ENCODE results near the gene NADSYN1. TPM values are rescaled to one million over a fixed set of nuclear protein-coding genes. Genes with fewer than 3 reads are reported as not detected.

NADSYN1 gene
- total RNA-seq, 4 donors from 2014 or later = 183 to 349 (median 294) TPM

DNA sequence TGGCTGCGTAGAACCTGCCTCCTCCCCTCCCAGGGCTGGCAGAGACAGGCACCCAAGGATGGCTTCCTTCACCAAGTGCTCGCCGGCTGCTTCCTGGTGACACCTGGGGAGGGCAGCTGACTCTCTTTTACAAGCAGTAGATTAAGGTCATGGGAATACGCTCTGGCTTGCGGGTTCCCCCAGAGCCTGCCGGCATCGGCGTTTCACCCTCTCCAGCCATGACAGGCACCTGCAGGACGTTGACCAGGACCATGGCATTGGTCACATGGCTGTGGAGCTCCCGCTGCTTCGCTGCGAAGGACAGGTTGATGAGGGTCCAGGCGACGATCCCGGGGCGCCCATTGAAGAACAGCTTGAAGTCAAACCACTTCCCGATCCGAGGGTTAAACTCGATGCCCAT is 14.4 kb upstream of the NADSYN1 start:
- no peak overlapping the region for H3K4me3 ChIP-seq
- H3K27ac ChIP-seq = no peak overlapping the region
- H3K4me1 ChIP-seq = peaks cover 0 to 10% (median 1%) of the 10 kb centered on the region in 4 donors
- no peak for DNase-seq
- no peaks in the 10 kb centered on the region for H3K9me3 ChIP-seq
- TF ChIP-seq POLR2A (IDR thresholded peaks at IDR 0.05) (no peak), CTCF (IDR thresholded peaks at IDR 0.05) (no peak)
- H3K36me3 ChIP-seq = peaks cover 0 to 78% (median 0%) of the 10 kb centered on the region in 3 donors
- H3K27me3 ChIP-seq = no peaks in the 10 kb centered on the region

DNA sequence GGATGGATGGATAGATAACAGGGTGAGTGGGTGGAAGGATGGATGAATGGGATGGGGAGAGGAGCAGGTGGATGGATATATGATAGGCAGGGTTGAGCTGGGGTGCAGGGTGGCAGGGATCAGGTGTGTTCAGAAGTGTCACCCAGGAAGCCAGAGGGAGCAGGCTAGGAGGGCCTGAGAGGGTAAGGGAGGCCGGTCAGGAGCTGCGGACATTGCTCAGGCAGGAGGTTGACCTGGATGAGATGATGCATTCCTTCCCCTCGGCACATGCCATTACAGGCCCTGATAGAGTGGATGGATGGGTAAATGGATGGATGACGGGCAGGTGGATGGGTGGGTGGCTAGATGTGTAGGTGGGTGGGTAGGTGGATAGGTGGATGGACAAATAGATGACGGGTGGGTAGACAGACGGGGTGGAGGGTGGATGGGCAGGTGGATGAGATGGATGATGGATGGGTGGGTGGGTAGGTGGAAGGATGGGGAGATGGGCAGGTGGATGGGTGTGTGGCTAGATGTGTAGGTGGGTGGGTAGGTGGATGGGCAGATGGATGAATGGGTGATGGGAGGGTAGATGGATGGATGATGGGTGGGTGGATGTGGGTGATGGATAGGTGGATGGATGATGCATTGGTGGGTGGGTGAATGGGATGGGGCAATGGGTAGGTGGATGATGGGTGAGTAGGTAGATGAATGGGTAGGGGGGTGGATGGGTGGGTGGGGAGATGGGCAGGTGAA is 12.8 kb upstream of the NADSYN1 start:
- no peak for DNase-seq
- H3K4me3 ChIP-seq = no peak overlapping the region
- no peak overlapping the region for H3K27ac ChIP-seq
- peaks cover 0 to 85% (median 0%) of the 10 kb centered on the region in 3 donors for H3K36me3 ChIP-seq
- no peaks in the 10 kb centered on the region for H3K27me3 ChIP-seq
- TF ChIP-seq CTCF (IDR thresholded peaks at IDR 0.05) = no peak
- H3K4me1 ChIP-seq = no peaks in the 10 kb centered on the region
- H3K9me3 ChIP-seq = no peaks in the 10 kb centered on the region

DNA sequence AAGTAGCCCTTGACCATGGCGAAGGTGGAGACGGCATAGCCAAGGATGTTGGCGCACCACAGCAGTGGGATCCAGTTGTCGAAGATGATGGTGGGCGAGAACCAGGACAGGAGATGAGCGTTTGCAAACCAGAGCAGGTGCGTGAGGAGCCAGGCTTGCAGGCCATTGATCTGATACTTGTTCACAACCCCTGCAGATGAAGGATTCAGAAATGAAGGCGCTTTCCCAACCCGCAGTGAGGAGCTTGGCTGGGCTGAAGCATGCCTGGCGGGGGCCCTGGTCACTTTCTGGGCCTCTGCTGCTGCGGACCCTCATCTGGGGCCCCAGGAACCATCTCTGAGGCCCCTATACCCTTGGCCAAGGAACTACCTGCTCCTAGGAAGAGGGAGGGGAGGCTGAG is 11.8 kb upstream of the NADSYN1 start:
- Histone ChIP-seq H3K27me3 (no peaks in the 10 kb centered on the region), H3K9me3 (no peaks in the 10 kb centered on the region), H3K36me3 (peaks cover 0 to 83% (median 0%) of the 10 kb centered on the region in 3 donors), H3K4me1 (no peaks in the 10 kb centered on the region), H3K4me3 (no peak overlapping the region), H3K27ac (no peak overlapping the region)
- TF ChIP-seq POLR2A (IDR thresholded peaks at IDR 0.05) = no peak
- TF ChIP-seq CTCF (IDR thresholded peaks at IDR 0.05) = no peak
- DNase-seq = no peak

DNA sequence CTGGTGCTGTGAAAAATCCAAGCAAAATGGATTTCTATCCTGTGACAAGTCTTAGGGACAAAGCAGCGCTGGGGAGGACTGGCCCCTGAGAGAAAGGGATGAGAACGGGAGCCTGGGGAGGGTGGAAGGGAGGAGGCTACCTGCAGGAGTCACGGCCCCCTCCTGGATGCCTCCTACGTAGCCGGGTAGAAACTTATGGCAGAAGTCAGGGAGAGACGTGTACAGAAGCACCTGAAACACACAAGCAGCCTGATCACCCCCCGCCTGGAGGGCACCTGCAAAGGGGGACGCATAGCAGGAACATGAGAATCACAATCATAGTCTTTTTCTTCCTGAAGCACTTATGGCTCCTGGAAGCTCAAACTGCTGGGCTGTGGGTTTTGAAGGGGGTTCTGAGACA is 10.9 kb upstream of the NADSYN1 start:
- Histone ChIP-seq H3K27ac (no peak overlapping the region), H3K4me3 (no peak overlapping the region), H3K4me1 (peaks cover 0 to 7% (median 0%) of the 10 kb centered on the region in 4 donors), H3K36me3 (peaks cover 0 to 79% (median 0%) of the 10 kb centered on the region in 3 donors), H3K9me3 (no peaks in the 10 kb centered on the region), H3K27me3 (no peaks in the 10 kb centered on the region)
- DNase-seq = no peak
- TF ChIP-seq CTCF (IDR thresholded peaks at IDR 0.05) = no peak
- TF ChIP-seq POLR2A (IDR thresholded peaks at IDR 0.05) = no peak

DNA sequence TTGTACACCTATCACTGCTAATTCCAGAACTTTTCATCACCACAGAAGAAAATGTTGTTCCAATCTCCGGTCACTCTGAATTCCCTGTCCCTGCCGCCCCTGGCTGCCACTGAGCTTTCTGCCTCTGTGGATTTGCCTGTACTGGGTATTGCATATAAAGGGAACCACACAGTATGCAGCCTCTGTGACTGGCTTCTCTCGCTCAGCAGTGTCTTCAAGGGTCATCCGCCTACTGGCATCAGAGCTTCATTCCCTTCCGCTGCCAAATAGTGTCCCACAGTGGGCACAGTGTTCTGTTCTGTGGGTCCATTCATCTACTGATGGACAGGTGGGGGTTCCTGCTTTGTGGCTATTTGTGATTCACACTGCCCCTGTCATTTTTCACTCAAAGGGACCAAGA is 10.1 kb upstream of the NADSYN1 start:
- H3K36me3 ChIP-seq = peaks cover 0 to 72% (median 0%) of the 10 kb centered on the region in 3 donors
- H3K4me3 ChIP-seq = no peak overlapping the region
- no peak overlapping the region for H3K27ac ChIP-seq
- no peak for DNase-seq
- no peaks in the 10 kb centered on the region for H3K9me3 ChIP-seq
- H3K4me1 ChIP-seq = peaks cover 0 to 12% (median 0%) of the 10 kb centered on the region in 4 donors
- no peaks in the 10 kb centered on the region for H3K27me3 ChIP-seq
- TF ChIP-seq CTCF (IDR thresholded peaks at IDR 0.05) = no peak
- TF ChIP-seq POLR2A (IDR thresholded peaks at IDR 0.05) = no peak
